Activated CD4-positive, alpha-beta T cell treated with anti-CD3 and anti-CD28 coated beads for 4 hours (primary cell): ENCODE data around the gene PAEP.
"Not testable (repeated sequence)": the region's sequence is repeated elsewhere in the genome, so short reads cannot be mapped to it uniquely, and the experiment has no call there.

Experiments used
- DNase-seq, 2 donors: peaks; one replicate each; pipeline ENCODE4 v3.0.0-alpha.2; 2020

PAEP gene

DNA sequence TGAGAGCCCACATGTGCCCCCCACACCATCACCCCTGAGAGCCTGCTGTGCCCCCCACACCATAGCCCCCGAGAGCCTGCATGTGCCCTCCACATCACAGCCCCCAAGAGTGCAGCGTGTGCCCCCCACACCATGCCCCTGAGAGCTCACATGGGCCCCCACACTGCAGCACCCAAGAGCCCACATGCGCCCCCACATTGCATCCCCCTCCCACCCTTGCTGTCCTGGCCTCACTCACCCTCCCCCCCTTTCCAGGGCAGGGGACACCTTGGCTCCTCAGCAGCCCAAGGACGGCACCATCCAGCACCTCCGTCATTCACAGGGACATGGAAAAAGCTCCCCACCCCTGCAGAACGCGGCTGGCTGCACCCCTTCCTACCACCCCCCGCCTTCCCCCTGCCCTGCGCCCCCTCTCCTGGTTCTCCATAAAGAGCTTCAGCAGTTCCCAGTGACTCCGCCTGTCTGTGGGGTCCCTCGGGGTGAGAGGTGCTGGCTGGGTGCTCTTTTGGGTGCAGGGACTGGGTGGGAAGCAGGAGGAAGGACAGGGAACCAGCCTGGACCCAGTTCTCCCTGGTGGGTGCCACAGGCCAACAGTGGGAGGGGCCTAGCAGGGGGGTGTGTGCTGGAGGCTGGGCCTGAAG is 35.3 kb upstream of the PAEP start:
- DNase-seq, result no peak

DNA sequence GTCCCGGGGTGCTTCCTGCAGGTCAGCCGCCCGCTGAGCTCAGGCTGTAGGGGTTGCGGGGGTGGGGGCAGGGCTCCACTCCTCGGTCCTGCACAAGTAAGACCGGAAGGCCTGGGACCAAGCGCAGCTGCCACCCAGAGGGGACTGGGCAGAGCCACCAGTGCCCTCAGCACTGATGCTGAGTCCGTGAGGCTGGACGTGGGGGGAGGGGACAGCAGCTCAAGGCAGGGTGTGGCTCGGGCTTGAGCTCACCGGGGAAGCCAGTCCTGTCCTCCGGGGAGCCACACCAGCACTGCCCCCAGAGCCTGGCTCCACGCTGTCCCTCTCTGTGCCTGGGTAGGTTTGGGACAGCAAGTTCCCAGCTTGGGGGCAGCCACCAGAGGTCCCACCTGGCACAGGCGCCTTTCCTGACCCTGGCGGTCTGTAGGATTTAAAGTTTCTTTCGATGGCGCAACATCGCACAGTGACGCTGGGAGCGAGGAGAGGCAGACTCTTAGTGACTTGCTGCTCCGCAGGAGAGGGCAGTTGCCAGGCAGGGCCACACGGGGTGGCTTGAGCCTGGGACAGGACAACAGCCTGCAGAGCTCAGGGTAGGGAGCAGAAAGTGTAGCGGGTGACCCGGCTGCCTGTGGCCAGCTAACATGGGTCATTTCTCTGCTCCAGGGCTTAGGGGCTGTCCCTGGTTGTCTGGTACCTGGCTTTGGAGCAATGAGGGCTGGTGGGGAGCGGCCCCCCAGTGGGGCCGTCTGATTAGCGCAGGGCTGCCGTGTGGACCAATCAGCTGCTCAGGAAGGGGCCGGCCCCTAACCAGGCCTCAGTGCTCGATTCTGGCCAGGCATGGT is 34.6 kb upstream of the PAEP start:
- DNase-seq, result no peak

DNA sequence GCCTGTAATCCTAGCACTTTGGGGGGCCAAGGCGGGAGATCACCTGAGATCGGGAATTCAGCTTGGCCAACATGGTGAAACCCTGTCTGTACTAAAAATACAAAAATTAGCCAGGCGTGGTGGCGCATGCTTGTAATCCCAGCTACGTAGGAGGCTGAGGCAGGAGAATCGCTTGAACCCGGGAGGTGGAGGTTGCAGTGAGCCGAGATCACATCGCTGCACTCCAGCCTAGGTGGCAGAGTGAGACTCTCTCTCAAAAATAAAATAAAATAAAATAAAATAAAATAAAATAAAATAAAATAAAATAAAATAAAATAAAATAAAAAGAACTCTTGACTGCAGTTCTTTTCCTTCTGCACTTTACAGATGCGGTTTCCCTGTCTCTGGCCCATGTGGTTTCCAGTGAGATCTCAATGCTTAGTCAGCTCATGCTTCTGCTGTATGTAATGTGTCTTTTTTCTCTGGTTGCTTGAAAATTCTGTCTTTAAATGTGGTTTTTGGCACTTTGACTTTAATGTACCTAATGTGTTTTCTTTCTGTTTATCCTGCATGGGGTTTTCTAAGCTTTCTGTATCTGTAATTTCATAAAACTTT is 32.6 kb upstream of the PAEP start:
- not testable (repeated sequence) for DNase-seq

DNA sequence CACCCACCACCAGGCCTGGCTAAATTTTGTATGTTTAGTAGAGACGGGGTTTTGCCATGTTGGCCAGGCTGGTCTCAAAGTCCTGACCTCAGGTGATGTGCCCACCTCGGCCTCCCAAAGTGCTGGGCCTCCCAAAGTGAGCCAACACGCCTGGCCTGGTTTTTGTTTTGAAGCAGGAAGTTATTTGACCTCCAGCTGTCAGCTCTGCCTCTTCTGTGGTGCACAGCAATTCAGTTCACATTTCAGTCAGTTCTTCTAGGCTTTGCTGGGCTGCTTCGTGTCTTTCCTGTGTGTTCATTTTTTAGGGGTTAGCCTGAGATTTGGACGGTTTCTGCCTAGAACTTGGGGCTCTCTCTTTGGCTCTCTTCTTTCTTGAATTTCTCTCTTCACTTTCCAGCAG is 31.4 kb upstream of the PAEP start:
- DNase-seq, result no peak

DNA sequence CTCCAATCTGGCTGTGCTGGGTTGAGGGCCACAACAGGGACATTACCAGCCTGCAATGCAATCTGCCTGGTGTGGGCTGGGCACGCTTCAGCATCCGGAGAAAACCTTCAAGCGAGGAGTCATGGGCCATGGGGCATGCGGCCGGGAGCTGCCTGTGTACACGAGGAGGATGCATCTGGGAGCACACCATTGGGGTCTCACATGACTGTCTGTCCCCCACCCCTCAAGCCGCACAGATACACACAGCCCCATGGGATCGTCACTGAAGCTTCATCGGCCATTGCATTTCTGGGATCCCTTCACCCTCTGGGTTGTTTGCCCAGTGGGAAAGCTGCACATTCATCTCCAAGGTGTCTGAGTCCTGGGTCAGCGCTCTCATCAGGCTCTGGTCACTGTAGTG is 30.5 kb upstream of the PAEP start:
- no peak for DNase-seq

DNA sequence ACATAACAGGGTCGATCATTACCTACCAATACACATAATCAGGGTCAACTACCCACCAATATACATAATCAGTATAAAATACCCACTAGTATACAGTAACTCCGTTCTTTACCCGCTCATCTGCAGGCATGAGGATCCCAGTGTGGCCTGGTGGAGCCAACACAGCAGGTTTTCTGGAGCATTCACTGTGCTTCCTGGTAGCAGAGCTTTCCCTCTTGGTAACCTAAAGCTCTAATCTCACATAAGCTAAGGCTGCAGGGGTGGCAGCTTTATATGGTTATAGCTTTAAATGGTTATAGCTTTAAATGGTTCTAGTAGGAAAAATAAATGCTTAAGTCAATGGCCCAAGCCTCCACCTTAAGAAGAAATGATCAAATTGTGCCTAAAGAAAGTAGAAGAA is 28.4 kb upstream of the PAEP start:
- no peak for DNase-seq

DNA sequence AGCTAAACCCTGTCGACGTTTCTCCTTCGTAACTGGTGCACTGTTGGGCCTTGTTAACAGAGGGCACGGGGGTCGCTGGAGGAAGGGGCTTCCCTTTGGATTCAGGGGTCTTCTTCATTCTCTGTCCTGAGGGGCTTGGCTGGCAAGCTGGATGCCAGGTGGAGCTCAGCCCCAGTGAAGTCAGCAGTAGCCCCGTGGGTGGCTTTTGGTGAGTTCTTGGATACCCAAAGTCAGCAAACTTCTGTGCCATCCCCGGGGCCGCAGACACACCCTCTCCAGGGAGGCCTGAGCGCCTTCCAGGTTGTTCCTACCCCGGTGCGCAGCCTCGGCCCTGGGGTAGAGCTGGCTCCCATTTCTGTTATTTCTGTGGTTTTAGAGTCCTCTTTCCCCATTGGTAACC is 27.9 kb upstream of the PAEP start:
- no peak for DNase-seq

DNA sequence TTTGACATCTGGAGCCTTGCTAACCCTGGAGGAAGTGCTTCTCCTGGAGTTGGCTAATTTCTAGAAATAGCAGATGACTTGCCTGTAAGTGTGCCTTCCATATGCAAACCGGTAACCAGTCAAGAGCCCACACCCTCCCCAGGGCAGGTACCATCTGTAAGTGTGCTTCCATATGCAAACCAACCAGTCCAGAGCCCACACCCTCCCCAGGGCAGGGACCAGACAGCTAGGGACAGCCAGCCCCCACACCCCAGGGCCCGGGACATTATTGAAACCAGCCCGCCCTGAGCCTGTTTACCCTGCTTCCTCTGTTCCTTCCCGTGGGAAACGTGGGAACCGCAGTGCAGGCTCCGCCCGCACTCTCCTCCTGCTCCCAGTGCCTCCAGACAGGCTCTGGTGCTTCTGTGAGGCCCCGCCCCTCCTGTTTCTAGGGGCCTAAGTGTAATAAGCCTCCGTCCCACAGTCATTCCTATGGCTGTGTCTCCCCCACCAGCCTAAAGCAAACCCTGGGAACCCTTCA is 27.3 kb upstream of the PAEP start:
- not testable (repeated sequence) for DNase-seq

DNA sequence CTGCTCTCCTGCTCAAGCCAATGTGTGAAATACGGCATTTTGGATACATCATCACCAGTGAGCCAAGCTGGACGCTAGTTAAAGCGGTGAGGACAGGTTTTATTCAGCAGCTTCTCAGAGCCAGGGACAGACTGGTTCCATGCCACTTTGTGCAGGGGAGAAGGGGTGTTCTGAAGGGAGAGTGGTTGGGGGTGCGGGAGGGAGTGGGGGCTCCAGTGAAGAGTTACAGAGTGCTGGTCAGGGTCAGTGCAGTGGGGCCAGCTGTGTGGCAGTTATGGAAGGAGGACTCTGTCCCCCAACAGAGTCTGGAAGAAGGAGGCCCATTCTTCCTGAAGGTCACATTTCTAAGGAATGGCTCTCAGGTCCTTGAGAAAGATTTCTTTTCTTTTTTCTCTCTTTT is 26.7 kb upstream of the PAEP start:
- DNase-seq, result not testable (repeated sequence)

DNA sequence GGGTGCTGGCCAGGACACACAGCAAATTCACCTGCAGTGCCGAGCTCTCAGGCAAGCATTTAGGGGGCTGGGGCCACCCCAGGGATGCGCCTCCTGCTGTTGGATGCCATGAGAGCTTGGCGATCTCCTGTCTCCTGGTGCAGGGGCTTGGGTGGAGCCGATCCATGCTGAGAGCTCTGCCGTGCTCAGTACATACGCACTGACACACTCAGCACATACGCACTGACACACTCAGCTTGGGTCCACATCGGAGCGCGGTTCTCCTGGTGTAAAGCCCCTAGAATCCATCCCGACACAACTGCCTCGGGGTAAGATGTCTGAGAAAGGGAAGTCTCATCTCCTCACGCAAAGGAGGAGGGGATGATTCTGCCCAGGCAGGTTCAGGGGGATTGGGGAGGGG is 25.9 kb upstream of the PAEP start:
- not testable (repeated sequence) for DNase-seq

DNA sequence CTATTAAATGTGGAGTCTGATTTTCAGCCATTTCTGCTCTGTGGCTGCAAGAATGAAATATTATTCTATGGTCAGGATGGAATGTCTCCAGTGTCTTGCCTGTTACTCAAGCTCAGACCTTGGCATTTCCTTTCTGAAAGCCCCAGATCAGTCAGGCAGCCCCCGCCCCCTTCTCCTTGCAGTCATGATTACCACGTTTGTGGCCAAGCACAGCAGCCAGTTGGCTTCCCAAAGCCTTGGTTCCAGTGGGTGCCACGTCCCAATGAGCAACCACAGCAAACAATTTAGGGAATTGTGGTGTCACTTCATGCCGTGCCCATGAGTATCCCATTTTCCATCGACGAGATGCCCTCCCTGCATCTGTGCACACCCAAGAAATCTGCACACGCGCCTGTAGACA is 25.3 kb upstream of the PAEP start:
- no peak for DNase-seq

DNA sequence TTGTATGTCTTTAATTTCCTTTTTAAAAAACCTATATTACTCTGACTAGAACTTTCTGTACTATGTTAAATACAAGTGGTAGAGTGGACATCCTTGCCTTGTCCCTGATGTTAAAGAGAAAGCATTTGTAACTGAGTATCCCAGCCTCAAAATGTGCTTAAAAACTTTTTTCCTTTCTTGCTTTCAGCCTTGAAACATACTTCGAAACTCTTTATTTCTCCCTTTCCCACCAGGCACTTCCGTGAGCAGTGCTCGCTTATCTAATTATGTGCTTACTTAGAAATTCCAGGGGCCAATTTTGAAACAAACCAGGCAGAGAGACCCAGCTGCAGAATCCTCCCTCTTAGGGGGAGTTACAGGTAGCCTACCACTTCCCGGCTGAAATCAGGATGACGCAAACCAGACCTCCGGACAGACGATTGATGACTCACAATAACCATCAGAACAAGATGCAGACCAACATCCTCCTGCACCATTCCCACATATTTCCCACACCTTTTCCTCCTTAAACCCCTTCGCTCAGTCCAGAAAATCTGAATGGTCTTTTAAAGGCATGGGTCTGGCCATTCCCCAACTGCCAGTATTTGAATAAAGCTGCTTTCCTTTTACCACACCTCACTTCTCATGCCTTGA is 18.2 kb upstream of the PAEP start:
- not testable (repeated sequence) for DNase-seq

DNA sequence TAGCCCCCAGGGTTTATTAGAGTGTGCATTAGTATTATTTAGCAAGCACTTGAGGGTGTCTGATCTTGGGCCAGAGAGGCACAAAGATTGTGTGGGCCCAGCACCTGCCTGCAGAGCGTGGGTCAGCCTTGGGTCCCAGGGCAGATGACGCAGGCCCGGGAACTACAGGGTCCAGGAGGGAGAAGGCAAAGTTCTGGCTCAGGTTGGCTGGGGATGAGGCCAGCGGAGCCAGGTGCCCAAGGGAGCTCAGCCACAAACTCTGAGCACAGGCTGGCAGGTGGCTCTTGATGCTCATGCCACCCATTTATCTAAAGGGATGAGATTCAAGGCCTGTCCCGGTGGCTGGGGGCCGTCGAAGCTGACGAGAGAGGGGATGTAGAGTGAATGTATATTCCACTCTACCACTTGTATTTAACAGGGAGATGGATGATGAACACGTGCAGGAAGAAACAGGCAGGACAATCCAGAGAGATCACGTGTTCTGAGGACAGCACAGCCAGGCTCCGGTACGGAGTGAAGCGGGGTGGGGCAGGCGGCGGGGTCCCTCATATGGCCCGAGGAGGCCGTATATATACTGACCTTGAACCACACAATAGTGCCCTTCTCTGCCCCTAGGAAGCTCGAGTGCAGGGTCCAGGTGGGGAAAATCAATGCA is 16.4 kb upstream of the PAEP start:
- DNase-seq, result no peak

DNA sequence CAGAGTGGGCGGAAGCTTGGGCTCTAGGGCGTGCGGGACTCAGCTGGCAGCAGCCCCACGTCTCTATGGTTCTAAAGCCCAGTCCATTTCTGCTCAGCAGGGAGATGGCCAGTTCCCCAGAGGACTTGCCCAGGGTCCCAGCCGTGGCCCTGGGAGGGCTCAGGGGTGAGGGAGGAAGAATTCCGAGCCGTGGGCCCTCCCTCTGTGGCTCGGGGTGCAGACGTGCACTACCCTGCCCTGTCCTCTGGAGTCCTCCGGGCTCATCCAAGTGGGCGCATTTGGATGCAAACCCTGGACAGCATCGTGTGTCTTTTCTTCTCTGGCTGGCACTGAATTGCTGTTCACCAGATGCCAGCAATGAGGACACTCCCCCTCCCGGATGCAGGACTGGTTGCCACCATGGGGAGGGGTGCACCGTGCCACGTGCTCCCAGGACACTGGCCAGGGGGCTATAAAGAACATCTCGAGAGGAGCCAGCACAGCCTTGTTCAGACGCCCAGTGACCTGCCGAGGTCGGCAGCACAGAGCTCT is 15.8 kb upstream of the PAEP start, which contains the start of gene OBP2A:
OBP2A (plus strand) TSS at position 481 of the 531 bp plus-strand sequence. CDS start 55 bp downstream, outside the sequence.
- not testable (repeated sequence) for DNase-seq

DNA sequence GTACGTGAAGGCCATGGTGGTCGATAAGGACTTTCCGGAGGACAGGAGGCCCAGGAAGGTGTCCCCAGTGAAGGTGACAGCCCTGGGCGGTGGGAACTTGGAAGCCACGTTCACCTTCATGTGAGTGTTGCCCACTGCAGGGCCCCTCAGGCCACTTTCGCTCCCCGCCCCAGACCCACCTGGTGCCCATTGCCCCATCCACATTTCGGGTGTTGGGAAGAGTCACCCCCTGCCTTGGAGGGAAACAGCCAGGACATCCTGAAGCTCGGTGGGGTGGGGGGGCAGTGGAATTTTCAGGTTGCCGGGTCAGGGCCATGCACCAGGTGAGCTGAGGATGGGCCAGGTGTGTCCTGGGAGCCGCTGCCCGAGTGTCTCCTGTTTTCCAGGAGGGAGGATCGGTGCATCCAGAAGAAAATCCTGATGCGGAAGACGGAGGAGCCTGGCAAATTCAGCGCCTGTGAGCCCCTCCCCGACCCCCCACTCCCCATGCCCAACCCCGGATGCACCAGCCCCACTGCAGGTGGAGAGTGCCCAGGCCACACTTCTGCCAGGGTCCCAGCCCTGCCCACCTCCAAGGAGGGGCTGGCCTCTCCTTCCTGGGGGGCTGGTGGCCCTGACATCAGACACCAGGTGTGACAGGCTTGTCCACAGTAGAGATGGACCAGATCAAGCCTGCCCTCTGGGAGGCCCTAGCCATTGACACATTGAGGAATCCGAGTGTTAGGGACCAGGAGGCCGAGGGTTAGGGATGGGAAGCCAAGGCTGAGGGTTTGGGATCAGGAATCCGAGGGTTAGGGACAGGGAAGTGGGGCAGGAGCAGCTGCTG is 14.6 kb upstream of the PAEP start:
- not testable (repeated sequence) for DNase-seq

DNA sequence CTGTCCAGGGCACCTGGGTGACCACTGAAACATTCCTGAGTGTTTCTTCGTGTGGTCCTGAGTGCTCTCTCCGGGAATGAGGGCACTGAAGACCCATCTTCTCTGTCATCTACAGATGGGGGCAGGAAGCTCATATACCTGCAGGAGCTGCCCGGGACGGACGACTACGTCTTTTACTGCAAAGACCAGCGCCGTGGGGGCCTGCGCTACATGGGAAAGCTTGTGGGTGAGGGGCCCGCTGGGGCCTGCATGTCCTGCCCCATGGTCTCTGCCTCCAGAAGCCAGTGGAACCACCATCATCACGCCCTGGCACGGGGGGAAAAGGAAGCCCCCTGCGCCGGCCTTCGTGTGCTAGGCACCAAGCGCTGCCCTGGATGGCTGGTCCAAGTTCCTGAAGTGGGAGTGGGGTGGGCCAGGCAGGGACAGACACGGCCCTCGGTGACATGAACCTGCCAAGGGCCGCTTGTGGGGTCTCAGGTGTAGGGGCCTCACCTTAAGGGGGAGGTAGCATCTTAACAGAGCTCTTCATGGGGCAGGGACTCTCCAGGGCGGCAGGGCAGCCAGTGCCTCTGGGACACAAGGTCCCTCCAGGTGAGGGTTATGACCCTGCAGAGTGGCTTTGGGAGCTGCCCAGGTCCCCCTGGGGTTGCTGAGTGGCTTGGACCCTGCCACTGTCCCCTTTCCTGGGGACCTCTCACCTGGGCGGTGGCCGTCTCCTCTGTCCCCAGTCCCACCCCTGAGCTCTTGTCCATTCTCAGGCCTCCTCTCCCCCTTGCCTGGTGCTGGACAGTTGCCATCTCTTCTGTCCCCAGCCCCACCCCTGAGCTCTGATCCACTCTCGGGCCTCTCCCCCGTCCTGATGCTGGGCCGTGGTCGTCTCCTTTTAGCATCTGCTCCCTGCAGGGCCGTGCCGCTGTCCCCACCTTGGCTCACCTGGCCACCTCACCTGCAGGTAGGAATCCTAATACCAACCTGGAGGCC is 13.5 kb upstream of the PAEP start:
- DNase-seq, result no peak

DNA sequence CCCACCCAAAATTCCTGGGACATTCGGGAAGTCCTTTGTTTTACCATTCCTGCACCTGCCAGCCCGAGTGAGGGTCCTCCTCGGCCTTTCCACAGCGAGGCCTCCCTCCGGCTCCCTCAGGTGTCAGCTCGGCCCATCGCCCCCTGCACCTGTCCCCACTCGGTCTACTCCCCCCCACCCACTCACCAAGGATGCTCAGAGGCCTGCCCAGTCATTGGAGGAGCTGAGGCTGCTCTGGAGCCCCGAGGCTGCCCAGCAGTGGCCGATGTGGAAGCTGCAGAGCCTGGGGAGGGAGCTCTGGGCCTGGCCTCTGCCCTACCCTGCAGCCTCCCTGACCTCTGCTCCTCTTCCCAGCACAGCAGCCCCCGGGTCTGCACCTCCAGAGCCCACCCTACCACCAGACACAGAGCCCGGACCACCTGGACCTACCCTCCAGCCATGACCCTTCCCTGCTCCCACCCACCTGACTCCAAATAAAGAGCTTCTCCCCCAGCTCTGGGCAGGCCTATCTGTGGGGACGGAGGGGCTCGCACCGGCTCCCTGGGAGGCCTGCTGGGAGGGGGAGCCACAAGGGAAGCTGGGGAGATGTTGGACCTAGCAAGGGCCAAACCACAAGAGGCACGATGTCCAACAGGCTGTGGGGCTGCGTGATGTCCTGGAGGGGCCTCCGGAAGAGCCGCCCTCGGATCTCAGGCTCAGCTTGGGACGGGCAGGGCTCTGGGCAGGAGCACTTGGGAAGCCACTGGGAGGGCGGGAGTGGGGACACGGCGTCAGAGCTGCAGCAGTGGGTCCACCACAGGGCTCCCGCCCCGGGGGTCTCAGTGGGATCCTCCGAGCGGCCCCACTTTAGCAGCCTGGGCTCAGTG is 11.8 kb upstream of the PAEP start:
- DNase-seq, result not testable (repeated sequence)

DNA sequence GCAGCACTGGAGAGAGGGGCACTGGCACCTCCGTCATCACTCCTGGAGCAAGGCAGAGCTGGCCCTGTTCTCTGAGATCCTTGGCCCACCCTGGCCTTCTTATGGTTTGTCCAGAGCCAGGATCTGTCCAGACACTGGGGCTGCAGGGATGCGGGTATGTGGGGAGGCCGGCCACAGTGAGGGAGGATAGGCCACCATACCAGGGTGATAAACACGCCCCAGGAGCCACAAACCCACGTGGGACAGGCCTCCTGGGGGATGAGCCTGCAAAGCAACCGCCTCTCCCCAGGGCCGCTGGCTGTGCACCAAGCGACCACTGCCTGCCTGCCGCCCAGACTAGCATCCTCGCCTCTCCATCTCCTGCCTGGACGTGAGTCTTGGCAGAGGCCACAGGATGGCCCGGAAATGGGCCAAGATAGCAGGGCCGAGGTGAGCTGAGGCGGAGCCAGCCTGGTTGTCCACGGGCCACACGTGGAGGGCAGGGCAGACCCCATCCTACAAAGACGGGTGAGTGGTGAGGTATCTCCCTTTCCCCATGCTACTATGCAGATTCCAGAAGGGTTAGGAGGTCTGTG is 11.1 kb upstream of the PAEP start:
- no peak for DNase-seq

DNA sequence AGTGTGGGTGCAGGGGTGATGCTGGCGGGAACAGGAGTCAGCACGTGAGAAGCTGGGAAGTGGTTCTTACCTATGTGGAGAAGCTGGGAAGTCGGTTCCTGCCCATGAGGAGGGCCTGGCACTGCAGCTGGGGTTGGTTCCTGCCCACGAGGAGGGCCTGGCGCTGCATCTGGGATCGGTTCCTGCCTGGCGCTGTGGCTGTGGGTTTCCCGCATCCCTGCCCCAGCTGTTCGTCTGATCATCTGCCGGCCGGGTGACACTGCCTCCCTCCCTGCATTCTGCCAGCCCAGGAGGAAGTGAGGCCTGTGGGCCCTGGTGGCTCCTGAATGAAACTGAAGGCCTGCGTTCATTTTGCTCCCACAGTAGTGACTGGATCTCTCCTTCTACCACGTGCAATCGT is 10.5 kb upstream of the PAEP start:
- DNase-seq, result no peak
